Kidney glomerular epithelial cell (primary cell): ENCODE data around the gene SYNM.
A peak's percentile ranks its signal among the peaks of the same experiment; 100 is the strongest.

Experiments
- DNase-seq: peaks from one replicate; lab custom pipeline; 2025; lab: John Stamatoyannopoulos, UW

Gene SYNM

GRCh38 chr15:99084965-99085364 is 19.9 kb upstream of the SYNM start:
- DNase-seq, result no peak

GRCh38 chr15:99085413-99086326 is 19.2 kb upstream of the SYNM start:
- DNase-seq, result peak; percentile 61

- DNase-seq, result no peak
Observed at GRCh38 chr15:99086327-99086667, 18.6 kb upstream of the SYNM start.

GRCh38 chr15:99087405-99087943 is 17.4 kb upstream of the SYNM start:
- no peak for DNase-seq

GRCh38 chr15:99090011-99090699 is 14.7 kb upstream of the SYNM start:
- DNase-seq, result no peak

- no peak for DNase-seq
Observed at GRCh38 chr15:99090938-99091337, 13.9 kb upstream of the SYNM start.

- no peak for DNase-seq
Observed at GRCh38 chr15:99092554-99093172, 12.2 kb upstream of the SYNM start.

- no peak for DNase-seq
Observed at GRCh38 chr15:99095626-99096025, 9.3 kb upstream of the SYNM start.

GRCh38 chr15:99096173-99096893 is 8.5 kb upstream of the SYNM start:
- no peak for DNase-seq

GRCh38 chr15:99096894-99097426 is 7.9 kb upstream of the SYNM start:
- no peak for DNase-seq

GRCh38 chr15:99097441-99098410 is 7.2 kb upstream of the SYNM start:
- no peak for DNase-seq

- DNase-seq, result no peak
Observed at GRCh38 chr15:99098426-99098825, 6.5 kb upstream of the SYNM start.

GRCh38 chr15:99098991-99099390 is 5.9 kb upstream of the SYNM start:
- no peak for DNase-seq

GRCh38 chr15:99099661-99100060 is 5.2 kb upstream of the SYNM start:
- no peak for DNase-seq

GRCh38 chr15:99100245-99101173 is 4.4 kb upstream of the SYNM start:
- DNase-seq, result peak; percentile 49

- DNase-seq, result no peak
Observed at GRCh38 chr15:99101501-99101900, 3.4 kb upstream of the SYNM start.

- DNase-seq, result no peak
Observed at GRCh38 chr15:99102332-99103235, 2.3 kb upstream of the SYNM start.

- no peak for DNase-seq
Observed at GRCh38 chr15:99103279-99103678, 1.6 kb upstream of the SYNM start.
